Kidney tubule cell (primary cell): ENCODE data around the gene PAPLN.

Experiments
- DNase-seq: peaks from one replicate; pipeline ENCODE4 v3.0.0-alpha.2; 2018; ENCODE audit warnings: low spot score

PAPLN gene

DNA sequence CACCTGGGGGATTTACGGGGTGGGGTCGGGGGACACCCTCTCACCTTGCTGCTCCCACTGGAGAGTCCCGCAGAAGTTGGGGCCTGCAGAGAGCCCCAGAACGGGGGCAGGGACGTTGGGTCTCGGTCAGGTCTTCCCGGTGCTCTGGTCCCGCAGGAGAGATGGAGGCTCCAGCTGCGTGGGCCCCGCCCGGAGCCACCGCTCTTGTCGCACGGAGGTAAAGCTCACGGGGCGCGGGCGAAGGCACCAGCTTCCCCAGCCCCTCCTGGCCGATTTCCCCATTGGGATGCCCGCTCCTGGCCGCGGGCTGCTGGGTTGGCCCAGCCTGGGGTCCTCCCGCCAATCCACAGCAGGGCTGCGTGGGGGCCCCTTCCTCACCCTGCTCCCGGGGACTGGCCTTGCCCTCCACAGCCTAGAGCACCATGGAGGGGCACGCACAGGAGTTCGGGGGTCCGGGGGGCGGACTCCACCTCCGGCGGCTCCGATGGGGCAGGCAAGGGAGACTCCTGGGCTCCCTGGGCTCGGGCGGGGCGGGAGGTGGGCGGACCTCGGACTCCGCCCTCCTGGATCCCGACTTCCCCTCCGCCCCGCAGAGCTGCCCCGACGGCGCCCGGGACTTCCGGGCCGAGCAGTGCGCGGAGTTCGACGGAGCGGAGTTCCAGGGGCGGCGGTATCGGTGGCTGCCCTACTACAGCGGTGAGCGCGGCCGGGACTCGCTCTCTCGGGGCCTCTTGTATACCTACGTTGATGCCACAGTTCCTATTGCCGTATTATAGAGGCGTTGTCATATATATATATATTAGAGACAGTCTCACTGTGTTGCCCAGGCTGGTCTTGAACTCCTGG lies 8.4 kb downstream of the PAPLN start:
- no peak for DNase-seq

DNA sequence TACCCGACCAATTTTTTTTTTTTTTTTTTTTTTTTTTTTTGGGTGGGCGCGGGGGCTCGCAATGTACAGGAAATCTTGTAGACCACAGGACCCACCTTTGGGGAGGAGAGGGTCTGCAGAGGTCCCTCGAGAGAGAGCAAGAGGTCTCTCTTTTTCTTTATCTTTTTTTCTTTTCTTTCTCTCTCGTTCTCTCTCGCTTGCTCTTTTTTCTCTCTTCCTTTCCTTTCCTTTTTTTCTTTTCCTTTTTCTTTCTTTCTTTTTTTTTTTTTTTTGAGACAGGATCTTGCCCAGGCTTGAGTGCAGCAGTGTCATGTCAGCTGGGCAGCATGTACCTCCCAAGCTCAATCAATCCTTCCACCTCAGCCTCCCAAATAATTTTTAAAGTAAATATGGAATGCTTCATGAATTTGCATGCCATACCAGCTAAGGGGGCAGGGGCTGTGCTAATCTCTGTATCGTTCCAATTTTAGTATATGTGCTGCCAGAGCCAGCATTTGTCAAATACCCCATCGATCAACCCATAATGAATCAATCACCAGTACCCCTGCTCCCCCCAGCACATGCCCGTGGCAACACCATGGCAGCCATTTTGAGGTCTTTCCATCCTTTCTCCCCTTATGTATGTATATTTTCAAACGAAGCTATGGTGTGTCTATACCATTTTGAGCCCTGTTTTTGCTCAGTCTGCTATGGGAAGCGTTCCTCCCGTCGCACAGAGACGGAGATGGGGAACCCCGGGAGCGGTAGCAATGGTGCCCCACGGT lies 9.3 kb downstream of the PAPLN start:
- no peak for DNase-seq

DNA sequence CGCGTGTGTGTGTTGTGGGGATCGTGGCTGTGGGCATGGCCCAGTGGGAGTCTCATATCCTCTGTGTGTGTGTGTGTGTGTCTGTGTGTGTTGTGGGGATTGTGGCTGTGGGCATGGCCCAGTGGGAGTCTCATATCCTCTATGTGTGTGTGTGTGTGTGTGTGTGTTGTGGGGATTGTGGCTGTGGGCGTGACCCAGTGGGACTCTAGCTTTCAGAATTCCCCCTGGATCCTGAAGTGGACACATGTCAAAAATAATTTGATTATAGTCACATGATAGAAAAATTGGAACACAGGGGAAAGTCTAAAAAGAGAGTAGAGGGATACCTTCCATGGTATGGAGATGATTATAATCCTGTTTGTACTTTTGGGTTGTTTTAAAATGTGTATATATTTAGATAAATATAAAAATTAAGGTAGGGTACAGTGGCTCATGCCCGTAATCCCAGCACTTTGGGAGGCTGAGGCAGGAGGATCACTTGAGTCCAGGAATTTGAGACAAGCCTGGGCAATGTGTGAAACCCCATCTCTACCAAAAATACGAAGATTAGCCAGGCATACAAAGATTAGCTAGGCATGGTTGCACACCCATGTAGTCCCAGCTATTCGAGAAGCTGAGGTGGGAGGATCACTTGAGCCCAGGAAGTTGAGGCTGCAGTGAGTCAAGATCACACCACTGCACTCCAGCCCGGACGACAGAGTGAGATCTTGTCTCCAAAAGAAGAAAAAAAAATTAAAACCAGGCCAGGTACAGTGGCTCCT lies 11.0 kb downstream of the PAPLN start:
- DNase-seq: peak; percentile 90

DNA sequence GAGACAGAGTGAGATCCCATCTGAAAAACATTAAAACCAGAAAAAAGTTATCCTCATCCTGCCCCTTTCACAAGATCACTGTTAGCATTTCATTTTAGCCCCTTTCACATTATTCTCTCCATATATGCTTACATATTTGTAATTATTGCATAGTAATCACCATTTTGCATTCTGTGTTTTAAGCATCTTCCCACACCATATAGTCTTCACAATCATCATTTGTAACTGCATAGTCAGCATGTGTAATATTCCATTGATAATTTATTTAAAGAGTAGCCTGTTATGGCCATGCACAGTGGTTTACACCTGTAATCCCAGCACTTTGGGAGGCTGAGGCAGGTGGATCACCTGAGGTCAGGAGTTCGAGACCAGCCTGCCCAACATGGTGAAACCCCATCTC lies 11.8 kb downstream of the PAPLN start:
- DNase-seq: no peak

DNA sequence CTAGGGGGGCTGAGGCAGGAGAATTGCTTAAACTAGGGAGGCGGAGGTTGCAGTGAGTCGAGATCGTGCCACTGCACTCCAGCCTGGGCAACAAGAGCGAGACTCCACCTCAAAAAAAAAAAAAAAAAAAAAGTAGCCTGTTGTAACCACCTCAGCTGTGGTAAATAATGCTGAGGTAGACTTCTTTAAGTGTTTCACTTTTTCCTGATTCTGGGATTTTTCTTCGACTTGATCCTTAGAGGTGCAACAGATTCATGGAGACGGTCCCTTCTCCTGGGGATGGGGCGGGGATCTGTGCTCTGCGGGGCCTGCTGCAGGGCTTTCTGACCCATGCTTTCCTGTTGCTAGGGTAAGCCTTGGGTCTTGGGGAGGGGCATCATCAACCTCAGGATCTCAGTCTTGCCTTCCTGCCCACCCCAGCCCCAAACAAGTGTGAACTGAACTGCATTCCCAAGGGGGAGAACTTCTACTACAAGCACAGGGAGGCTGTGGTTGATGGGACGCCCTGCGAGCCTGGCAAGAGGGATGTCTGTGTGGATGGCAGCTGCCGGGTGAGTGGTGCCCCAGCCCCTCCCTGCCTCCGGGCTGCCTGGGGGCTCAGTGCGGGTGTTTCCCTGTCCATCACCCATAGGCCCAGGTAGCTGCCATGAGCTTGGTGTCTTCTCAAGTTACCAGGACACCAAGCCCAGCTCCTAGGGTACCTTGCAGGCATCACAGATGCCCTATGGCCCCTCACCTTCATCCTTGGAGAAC lies 12.4 kb downstream of the PAPLN start:
- DNase-seq: no peak

DNA sequence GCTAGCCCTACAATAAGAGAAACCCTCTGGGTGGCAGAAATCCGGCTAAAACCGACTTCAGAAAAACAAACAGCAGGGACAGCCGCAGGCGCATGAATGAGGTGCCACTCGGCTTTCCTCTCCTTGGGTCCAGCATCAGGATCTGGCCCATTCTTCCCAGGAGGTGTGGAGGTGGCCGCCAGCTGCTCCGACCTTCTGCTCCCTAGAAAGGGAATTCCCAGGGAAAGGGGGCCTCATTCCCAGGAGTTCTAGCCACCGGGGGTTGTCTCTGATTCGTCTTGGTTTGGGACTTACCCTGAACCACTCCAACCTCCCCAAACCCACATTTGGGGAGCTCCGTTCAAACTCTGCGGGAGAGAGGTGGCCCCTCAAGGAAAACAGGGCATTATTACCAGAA lies 13.0 kb downstream of the PAPLN start:
- DNase-seq: no peak

DNA sequence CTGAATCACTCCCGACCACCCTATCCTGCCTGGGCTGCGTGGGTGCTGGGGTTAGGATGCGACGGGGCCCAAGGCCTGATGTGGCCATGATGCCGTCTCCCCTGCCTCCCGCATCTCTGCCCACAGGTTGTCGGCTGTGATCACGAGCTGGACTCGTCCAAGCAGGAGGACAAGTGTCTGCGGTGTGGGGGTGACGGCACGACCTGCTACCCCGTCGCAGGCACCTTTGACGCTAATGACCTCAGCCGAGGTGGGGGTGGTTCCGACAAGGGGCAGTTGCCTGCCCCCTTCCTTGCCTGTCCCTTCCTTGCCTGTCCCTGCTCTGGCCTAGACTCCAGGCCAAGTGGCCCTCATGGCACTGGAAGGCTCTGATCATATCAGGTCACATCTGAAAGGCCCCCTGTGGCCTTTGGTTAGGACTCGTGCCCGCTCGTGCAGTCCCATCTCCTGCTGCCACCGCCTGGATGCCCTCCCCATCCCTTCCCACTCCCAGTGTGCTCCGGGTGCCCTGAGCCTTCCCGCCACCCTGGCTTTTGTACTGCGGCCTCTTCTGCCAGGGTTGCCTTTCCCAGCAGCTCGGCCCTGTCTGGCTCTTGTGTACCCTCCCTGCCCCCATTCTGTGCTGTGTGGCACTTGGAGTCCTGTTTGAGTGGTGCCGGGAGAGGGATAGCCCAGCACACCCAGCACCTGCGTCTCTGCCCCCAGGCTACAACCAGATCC lies 13.6 kb downstream of the PAPLN start:
- DNase-seq: no peak

DNA sequence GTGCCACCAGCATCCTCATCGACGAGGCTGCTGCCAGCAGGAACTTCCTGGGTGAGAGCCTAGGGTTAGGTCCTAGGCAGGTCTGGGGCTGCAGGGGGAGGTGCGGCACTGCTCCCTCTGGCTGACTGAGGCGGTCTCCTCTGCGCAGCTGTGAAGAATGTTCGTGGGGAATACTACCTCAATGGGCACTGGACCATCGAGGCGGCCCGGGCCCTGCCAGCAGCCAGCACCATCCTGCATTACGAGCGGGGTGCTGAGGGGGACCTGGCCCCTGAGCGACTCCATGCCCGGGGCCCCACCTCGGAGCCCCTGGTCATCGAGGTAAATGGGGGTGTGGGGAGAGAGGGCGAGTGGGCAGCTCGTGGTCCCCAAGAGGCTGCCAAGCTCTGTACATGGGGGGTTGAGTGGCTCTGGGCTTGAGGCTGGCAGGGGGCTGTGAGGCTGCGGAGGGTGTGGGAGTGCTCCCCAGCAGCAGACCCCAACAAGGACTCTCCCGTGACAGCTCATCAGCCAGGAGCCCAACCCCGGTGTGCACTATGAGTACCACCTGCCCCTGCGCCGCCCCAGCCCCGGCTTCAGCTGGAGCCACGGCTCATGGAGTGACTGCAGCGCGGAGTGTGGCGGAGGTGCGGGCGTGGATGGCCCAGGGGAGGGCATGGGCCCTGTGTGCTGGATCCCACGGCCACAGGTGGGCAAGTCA lies 14.4 kb downstream of the PAPLN start:
- DNase-seq: no peak

DNA sequence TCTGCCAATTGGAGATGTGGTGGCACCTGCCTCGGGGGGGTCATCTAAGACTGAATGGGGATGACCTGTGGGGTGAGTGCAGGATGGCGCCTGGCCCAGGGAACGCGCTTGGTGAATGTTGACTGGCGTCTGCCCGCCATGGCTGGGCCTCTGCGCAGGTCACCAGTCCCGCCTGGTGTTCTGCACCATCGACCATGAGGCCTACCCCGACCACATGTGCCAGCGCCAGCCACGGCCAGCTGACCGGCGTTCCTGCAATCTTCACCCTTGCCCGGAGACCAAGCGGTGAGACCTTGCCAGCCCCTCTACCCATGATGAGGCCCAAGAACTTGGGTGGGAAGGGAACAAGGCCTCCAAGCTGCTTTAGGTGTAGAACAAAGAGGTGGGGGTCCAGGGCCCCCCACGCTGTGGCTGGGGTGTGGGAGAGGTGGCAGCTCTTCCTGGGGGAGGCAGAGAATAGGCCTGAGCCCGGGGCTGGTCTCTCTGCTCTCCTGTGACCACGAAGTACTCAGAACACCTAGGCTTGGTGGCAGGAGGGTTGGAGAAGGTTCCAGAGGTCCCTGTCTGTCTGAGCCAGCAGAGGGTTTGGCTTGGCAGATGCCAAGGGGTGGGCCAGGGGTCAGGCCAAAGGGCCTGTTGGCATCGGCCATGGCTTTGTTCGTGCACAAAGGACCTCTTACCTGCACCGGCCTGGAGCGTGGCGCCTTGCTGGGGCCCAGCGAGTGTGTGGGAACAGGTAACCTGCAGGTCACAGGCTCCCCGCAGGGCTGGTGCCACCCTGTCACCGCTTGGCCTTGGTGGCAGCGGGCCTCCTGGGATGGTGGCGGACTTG lies 15.4 kb downstream of the PAPLN start:
- no peak for DNase-seq

DNA sequence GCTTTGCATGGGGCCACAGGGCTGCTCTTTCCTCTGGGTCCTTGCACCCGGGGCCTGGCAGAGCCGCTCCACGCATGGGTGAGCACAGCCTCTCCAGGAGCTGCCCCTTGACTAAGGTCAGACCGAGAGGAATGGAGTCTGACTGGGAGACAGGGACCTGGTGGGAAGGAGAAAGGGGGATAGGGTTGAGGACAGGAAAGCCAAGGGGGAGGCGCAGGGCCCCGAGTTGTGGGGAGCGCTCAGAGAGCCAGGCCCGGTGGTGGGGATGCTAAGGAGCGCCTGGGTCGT lies 16.0 kb downstream of the PAPLN start:
- no peak for DNase-seq

DNA sequence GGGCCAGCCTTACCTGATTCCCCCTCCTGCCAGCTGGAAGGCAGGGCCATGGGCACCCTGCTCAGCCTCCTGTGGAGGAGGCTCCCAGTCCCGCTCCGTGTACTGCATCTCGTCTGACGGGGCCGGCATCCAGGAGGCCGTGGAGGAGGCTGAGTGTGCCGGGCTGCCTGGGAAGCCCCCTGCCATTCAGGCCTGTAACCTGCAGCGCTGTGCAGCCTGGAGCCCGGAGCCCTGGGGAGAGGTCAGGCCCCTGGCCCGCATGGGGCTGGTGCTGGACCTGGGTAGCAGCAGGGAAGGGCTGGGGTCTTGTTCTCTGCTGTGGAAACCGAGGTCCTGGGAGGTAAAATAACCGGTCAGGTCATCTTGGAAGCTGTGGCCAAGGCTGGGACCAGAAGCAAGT lies 16.4 kb downstream of the PAPLN start:
- no peak for DNase-seq

DNA sequence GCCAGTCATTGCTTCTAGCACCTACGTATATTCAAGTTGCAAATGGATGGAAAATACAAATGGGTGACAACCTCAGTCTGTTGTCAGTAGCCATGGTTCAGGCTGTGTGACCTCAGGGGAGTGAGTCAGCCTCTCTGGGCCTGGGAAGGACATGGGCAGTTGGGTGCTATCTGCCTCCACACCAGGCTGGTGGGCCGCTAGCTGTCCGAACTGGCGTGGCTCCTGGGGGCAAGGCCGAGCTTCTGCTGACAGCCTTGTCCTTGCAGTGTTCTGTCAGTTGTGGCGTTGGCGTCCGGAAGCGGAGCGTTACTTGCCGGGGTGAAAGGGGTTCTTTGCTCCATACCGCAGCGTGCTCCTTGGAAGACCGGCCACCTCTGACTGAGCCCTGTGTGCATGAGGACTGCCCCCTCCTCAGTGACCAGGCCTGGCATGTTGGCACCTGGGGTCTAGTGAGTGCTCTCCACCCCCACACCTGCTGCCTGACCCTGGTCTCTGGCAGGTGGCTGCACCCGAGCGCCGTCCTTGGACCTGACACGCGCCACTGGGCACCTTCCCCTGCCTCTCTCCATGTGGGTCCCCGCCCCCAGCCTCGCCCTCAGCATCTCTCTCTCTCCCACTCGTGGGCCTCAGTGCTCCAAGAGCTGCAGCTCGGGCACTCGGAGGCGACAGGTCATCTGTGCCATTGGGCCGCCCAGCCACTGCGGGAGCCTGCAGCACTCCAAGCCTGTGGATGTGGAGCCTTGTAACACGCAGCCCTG lies 17.1 kb downstream of the PAPLN start:
- DNase-seq: no peak

DNA sequence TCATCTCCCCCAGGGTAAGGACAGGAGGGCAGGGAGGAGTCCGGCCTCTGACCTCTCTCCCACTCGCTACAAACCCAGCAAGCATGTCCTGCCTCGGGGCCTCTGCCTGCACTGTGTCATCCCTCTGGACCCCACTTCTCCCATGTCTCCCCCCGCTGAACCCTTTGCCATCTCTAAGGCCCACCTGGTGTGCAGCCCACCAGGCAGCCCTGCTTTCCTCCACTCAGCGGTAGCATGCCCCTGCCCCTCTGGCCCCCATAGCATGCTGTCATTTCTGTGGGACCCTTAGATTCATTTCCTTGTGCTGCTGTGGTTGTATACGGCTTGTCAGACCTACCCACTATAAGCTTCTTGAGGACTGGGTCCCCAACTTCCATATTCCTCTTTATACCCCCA lies 17.7 kb downstream of the PAPLN start:
- DNase-seq: no peak

DNA sequence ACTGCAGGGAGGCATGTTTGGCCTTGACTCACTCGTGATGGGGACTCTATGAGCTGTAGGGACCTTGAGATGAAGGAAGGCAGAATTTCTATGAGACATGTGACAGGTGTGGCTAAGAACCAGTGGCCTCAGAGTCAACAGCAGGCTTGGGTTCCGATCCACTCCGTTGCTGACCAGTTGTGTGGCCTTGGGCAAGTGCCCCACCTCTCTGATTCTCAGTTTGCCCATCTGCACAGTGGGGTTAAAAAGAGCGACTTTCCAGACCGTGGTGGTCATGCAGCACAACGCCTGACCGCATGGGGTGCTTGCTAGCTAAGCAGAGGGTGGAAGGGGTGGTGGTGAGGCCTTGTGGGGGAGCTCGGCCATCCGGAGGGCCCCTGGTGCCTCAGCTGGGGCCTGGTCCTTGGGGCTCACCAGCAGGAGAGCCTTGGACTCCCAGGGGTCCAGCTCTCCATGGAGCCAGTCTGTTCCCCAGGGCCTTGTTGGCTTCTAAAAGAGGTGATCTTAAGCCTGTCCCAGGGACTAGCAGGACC lies 18.5 kb downstream of the PAPLN start:
- DNase-seq: no peak

DNA sequence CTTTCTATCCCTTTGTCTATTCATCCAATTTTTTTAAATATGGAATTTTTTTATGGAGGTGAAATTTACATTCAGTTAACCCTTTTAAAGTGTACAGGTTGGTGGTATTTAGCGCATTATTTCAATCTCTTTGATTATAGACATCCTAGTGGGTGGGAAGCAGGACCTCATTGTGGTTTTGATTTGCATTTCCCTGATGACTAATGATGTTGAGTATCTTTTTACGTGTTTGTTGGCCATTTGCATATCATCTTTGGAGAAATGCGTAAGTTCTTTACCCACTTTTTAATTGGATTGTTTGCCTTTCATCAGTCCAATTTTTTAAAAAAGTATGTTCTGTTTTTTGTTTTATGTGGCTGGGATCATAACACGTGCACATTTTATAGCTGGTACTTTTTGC lies 20.8 kb downstream of the PAPLN start:
- DNase-seq: no peak

DNA sequence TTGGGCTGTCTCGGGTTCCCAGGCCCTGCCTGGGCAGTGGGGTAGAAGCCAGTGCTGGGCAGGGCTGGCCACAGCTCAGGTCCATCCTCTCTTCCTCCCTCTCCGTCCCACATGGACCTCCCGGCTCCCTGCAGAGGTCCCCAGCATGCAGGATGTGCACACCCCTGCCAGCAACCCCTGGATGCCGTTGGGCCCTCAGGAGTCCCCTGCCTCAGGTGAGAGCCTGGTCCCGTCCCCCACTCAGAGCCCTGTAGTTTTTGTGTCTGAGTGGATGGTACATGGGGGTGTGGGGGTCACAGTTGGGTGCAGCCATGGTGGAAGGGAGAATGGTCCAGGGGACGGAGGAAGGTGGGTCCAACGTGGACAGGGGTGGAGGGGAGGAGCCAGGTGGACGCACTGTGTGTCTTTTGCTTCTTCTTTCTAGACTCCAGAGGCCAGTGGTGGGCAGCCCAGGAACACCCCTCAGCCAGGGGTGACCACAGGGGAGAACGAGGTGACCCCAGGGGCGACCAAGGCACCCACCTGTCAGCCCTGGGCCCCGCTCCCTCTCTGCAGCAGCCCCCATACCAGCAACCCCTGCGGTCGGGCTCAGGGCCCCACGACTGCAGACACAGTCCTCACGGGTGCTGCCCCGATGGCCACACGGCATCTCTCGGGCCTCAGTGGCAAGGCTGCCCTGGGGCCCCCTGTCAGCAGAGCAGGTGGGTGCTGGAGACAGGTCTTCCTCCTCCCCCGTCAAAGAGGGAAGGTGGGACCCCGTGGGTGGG lies 21.7 kb downstream of the PAPLN start:
- no peak for DNase-seq

DNA sequence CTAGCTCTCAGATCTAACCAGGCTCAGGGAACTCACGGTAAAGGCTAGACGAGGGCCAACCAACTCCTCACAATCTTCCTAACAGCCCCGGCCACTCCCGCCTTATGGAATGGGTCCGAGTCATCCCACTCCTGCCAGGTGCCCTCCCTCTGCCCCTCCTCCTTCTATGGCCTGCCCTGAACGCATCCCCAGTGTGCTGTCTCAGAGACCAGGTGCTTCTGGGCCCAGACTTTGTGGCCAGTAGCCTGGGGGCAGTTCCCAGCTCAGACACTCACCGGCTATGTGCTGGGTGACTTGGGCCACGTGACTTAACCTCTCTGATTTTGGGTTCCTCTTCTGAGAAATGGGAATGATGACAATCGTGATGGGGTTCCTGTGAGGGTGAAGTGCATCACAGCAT lies 22.5 kb downstream of the PAPLN start:
- DNase-seq: no peak

DNA sequence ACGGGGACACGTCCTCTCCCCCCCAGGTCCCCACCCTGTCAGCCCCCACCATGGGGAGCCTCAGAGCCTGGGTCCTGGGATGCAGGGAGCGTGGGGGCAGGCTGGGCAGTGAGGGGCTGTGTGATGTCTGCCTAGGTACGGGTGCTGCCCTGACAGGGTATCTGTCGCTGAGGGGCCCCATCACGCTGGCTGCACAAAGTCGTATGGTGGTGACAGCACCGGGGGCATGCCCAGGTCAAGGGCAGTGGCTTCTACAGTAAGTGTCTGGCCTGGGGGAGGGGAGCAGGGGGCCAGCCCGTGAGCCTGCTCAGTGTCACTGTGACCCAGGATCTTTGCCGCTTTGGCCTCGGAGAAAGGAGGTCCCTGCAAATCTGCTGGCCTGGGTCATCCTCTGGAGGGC lies 23.3 kb downstream of the PAPLN start:
- no peak for DNase-seq
